ENCODE measurements around the gene POMP. TPM values are rescaled to one million over a fixed set of nuclear protein-coding genes. Genes with fewer than 3 reads are reported as not detected.
"Not testable (repeated sequence)": the region's sequence is repeated elsewhere in the genome, so short reads cannot be mapped to it uniquely, and the experiment has no call there.

POMP gene
- total RNA-seq, 3 donors from 2014 or later, result 56.9 to 68.4 (median 60.2) TPM

DNA sequence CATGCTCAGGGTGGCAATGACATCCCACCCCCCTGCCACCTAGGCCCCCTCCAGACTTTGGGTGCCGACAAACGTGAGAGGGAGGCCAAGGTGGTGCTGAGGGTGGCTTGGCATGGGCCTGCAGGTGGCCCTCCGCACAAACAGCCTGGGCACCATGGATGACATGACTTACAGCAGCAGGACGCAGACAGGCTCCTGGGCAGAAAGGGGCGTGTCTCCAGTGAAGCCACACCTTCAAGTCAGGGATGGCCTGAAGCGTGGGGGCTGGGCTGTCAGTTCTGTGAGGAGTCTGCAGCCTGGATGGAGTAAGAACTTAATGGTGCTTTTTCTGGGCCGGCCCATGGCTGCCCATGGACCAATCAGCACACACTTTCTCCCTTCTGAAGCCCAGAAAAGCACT, 25.3 kb downstream of the POMP start:
- no peaks in the 10 kb centered on the region for H3K36me3 ChIP-seq (ENCODE audit: low read depth)
- TF ChIP-seq, protein P1, sequence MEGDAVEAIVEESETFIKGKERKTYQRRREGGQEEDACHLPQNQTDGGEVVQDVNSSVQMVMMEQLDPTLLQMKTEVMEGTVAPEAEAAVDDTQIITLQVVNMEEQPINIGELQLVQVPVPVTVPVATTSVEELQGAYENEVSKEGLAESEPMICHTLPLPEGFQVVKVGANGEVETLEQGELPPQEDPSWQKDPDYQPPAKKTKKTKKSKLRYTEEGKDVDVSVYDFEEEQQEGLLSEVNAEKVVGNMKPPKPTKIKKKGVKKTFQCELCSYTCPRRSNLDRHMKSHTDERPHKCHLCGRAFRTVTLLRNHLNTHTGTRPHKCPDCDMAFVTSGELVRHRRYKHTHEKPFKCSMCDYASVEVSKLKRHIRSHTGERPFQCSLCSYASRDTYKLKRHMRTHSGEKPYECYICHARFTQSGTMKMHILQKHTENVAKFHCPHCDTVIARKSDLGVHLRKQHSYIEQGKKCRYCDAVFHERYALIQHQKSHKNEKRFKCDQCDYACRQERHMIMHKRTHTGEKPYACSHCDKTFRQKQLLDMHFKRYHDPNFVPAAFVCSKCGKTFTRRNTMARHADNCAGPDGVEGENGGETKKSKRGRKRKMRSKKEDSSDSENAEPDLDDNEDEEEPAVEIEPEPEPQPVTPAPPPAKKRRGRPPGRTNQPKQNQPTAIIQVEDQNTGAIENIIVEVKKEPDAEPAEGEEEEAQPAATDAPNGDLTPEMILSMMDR (IDR thresholded peaks at IDR 0.05), result no peak
- H3K4me1 ChIP-seq (ENCODE audit: low read depth), result no peaks in the 10 kb centered on the region
- intact Hi-C loops (cut with DNase I, micrococcal nuclease), result loop anchor here in 1 of 2 donors (10.0 kb wide), 1 partner anchor 121 kb away; no protein-coding TSS in a partner anchor
- no peak overlapping the region for H3K4me3 ChIP-seq
- H3K9me3 ChIP-seq, result no peaks in the 10 kb centered on the region
- DNase-seq (peak; percentile 48 to 59 (median 59)), ATAC-seq (peak; percentile 77)

- Histone ChIP-seq H3K9me3 (no peaks in the 10 kb centered on the region), H3K36me3 (ENCODE audit: low read depth) (no peaks in the 10 kb centered on the region), H3K4me3 (no peak overlapping the region), H3K4me1 (ENCODE audit: low read depth) (no peaks in the 10 kb centered on the region)
- DNase-seq (no peak), ATAC-seq (no peak)
- TF ChIP-seq, protein P1 (IDR thresholded peaks at IDR 0.05), result no peak
- intact Hi-C loops (cut with DNase I, micrococcal nuclease), result loop anchor here in 1 of 2 donors (10.0 kb wide), 1 partner anchor 120 kb away; no protein-coding TSS in a partner anchor
Observed at GRCh38 chr13:28685114-28685513, 26.2 kb downstream of the POMP start.

DNA sequence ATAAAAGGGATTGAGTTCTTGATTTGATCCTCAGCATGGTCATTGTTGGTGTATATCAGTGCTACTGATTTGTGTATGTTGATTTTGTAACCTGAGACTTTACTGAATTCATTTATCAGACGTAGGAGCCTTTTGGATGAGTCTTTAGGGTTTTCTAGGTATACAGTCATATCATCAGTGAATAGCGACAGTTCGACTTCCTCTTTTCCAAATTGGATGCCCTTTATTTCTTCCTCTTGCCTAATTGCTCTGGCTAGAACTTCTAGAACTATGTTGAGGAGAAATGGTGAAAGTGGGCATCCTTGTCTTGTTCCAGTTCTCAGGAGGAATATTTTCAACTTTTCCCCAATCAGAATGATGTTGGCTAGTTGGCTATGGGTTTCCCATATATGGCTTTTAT, 27.0 kb downstream of the POMP start:
- DNase-seq (no peak), ATAC-seq (no peak)
- Histone ChIP-seq H3K4me1 (ENCODE audit: low read depth) (no peaks in the 10 kb centered on the region), H3K4me3 (no peak overlapping the region), H3K9me3 (no peaks in the 10 kb centered on the region), H3K36me3 (ENCODE audit: low read depth) (no peaks in the 10 kb centered on the region)
- TF ChIP-seq, protein P1 (IDR thresholded peaks at IDR 0.05), result no peak
- intact Hi-C loops (cut with DNase I, micrococcal nuclease), result loop anchor here in 1 of 2 donors (10.0 kb wide), 1 partner anchor 119 kb away; no protein-coding TSS in a partner anchor

DNA sequence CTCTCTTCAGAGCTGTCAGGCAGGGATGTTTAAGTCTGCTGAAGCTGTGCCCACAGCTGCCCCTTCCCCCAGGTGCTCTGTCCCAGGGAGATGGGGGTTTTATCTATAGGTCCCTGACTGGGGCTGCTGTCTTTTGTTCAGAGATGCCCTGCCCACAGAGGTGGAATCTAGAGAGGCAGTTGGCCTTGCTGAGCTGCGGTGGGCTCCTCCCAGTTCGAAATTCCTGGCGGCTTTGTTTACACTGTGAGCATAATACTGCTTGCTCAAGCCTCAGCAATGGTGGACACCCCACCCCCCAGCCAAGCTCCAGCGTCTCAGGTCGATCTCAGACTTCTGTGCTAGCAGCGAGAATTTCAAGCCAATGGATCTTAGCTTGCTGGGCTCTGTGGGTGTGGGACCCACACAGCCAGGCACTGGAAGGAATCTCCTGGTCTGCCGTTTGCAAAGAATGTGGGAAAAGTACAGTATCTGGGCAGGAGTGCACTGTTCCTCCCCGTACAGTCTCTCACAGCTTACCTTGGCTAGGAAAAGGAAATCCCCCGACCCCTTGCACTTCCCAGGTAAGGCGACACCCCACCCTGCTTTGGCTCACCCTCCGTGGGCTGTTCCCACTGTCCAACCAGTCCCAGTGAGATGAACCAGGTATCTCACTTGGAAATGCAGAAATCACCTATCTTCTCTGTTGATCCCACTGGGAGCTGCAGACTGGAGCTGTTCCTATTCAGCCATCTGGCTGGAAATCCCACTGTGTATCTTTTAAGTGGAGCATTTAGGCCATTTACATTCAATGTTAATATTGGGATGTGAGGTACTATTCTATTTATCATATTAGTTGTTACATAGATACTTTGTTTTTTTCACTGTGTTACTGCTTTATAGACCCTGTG, 34.9 kb downstream of the POMP start:
- DNase-seq (peak in 2 of 3 donors; percentile 46 to 57), ATAC-seq (peak; percentile 67)
- H3K4me3 ChIP-seq; H3K36me3 ChIP-seq (ENCODE audit: low read depth); H3K9me3 ChIP-seq; H3K4me1 ChIP-seq (ENCODE audit: low read depth); intact Hi-C loops (cut with DNase I, micrococcal nuclease): not testable (repeated sequence)

- TF ChIP-seq, protein P1 (IDR thresholded peaks at IDR 0.05), result no peak
- H3K9me3 ChIP-seq, result no peaks in the 10 kb centered on the region
- no peak overlapping the region for H3K4me3 ChIP-seq
- no peaks in the 10 kb centered on the region for H3K36me3 ChIP-seq (ENCODE audit: low read depth)
- H3K4me1 ChIP-seq (ENCODE audit: low read depth), result no peaks in the 10 kb centered on the region
- no peak for ATAC-seq
- intact Hi-C loops (cut with DNase I, micrococcal nuclease), result no loop called here
- no peak for DNase-seq
Observed at GRCh38 chr13:28697441-28697840, 38.5 kb downstream of the POMP start.

GRCh38 chr13:28699246-28699645, 40.3 kb downstream of the POMP start:
- Histone ChIP-seq H3K4me3 (no peak overlapping the region), H3K36me3 (ENCODE audit: low read depth) (no peaks in the 10 kb centered on the region), H3K9me3 (no peaks in the 10 kb centered on the region), H3K4me1 (ENCODE audit: low read depth) (no peaks in the 10 kb centered on the region)
- intact Hi-C loops (cut with DNase I, micrococcal nuclease), result no loop called here
- DNase-seq (no peak), ATAC-seq (no peak)
- TF ChIP-seq, protein P1 (IDR thresholded peaks at IDR 0.05), result no peak
